ENCODE data around the gene RNF19B. TPM values are rescaled to one million over a fixed set of nuclear protein-coding genes. Genes with fewer than 3 reads are reported as not detected.

Gene RNF19B
- total and polyA plus RNA-seq, 2 of the 13 experiments (the other 11 are each of a cell fraction or from before 2014, with no cell fraction given): 15.3 to 22.5 TPM

GRCh38 chr1:32963746-32964460, 706 bp downstream of the RNF19B start (continued):
- TF ChIP-seq, protein P1, sequence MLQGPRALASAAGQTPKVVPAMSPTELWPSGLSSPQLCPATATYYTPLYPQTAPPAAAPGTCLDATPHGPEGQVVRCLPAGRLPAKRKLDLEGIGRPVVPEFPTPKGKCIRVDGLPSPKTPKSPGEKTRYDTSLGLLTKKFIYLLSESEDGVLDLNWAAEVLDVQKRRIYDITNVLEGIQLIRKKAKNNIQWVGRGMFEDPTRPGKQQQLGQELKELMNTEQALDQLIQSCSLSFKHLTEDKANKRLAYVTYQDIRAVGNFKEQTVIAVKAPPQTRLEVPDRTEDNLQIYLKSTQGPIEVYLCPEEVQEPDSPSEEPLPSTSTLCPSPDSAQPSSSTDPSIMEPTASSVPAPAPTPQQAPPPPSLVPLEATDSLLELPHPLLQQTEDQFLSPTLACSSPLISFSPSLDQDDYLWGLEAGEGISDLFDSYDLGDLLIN (CRISPR knock-in tag; IDR thresholded peaks at IDR 0.05; ENCODE audit: borderline replicate concordance): no peak
- TF ChIP-seq PHF8 (CRISPR knock-in tag; IDR thresholded peaks at IDR 0.05) (peak; percentile 48; the same call in 1 of the 2 replicates), ZBED4 (CRISPR knock-in tag; IDR thresholded peaks at IDR 0.05; ENCODE audit: borderline replicate concordance) (no peak), FLYWCH1 (CRISPR knock-in tag; IDR thresholded peaks at IDR 0.05) (no peak), KLF12 (CRISPR knock-in tag; IDR thresholded peaks at IDR 0.05; ENCODE audit: borderline replicate concordance) (0 out of 2 replicates have a peak, but pooled peaks have one; percentile 50), ZBTB3 (CRISPR knock-in tag; IDR thresholded peaks at IDR 0.05; ENCODE audit: borderline replicate concordance, low read depth) (no peak), REPIN1 (CRISPR knock-in tag; IDR thresholded peaks at IDR 0.05; ENCODE audit: borderline replicate concordance, low read depth) (no peak), ZBTB26 (CRISPR knock-in tag; IDR thresholded peaks at IDR 0.05; ENCODE audit: borderline replicate concordance) (no peak), SMAD1 (CRISPR knock-in tag; IDR thresholded peaks at IDR 0.05; ENCODE audit: borderline replicate concordance, low read depth) (no peak), YEATS4 (CRISPR knock-in tag; IDR thresholded peaks at IDR 0.05; ENCODE audit: borderline replicate concordance) (0 out of 2 replicates have a peak, but pooled peaks have one; percentile 17), ATAD3A (CRISPR knock-in tag; IDR thresholded peaks at IDR 0.05) (0 out of 2 replicates have a peak, but pooled peaks have one; percentile 62), ZMYM4 (CRISPR knock-in tag; IDR thresholded peaks at IDR 0.05) (peak; percentile 53; the same call in 1 of the 2 replicates), NFE2L2 (IDR thresholded peaks at IDR 0.05; ENCODE audit: low read length) (no peak), ZNF234 (CRISPR knock-in tag; conservative IDR thresholded peaks at IDR 0.05) (no peak), ZNF878 (CRISPR knock-in tag; IDR thresholded peaks at IDR 0.05) (no peak), ISL2 (CRISPR knock-in tag; IDR thresholded peaks at IDR 0.05) (no peak), SAP130 (CRISPR knock-in tag; IDR thresholded peaks at IDR 0.05; ENCODE audit: low read depth) (peak; percentile 89), SAFB2 (CRISPR knock-in tag; IDR thresholded peaks at IDR 0.05; ENCODE audit: borderline replicate concordance, low read depth) (no peak)
- TF ChIP-seq, protein P2, sequence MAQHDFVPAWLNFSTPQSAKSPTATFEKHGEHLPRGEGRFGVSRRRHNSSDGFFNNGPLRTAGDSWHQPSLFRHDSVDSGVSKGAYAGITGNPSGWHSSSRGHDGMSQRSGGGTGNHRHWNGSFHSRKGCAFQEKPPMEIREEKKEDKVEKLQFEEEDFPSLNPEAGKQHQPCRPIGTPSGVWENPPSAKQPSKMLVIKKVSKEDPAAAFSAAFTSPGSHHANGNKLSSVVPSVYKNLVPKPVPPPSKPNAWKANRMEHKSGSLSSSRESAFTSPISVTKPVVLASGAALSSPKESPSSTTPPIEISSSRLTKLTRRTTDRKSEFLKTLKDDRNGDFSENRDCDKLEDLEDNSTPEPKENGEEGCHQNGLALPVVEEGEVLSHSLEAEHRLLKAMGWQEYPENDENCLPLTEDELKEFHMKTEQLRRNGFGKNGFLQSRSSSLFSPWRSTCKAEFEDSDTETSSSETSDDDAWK (CRISPR knock-in tag; IDR thresholded peaks at IDR 0.05): no peak
- TF ChIP-seq, protein P3, sequence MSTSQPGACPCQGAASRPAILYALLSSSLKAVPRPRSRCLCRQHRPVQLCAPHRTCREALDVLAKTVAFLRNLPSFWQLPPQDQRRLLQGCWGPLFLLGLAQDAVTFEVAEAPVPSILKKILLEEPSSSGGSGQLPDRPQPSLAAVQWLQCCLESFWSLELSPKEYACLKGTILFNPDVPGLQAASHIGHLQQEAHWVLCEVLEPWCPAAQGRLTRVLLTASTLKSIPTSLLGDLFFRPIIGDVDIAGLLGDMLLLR (CRISPR knock-in tag; IDR thresholded peaks at IDR 0.05): peak; percentile 60; the same call in 1 of the 2 replicates
- TF ChIP-seq, protein P4, sequence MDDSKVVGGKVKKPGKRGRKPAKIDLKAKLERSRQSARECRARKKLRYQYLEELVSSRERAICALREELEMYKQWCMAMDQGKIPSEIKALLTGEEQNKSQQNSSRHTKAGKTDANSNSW (CRISPR knock-in tag; IDR thresholded peaks at IDR 0.05; ENCODE audit: borderline replicate concordance): no peak
